ENCODE results near the gene CANX.

DNA sequence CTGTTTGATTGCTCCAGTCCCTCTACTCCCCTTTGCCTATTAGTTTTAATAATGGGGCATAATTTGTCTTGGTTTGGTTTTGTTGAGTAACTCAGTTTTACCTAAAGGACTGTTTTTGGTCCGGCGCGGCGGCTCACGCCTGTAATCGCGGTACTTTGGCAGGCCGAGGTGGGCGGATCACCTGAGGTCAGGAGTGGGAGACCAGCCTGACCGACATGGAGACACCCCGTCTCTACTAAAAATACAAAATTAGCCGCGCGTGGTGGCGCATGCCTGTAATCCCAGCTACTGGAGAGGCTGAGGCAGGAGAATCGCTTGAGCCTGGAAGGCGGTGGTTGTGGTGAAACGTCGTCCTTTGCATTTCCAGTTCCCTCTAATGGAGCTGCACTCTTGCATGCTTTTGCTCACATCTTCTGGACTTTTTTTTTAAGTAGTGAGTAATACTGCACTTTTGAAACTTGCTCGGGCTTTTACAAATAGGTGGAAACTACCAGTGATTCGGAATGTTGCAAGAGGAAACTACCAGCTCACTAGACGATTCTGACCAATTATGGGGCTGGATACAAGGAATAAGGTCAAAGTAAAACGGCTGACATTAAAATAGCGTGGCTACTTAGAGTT, 33.1 kb downstream of the CANX start:
- TF ChIP-seq EZH2 (IDR thresholded peaks at IDR 0.05; ENCODE audit: insufficient read depth, poor library complexity, severe bottlenecking): no peak
- no peak for TF ChIP-seq EZH2phosphoT487 (IDR thresholded peaks at IDR 0.05; ENCODE audit: insufficient read depth, low read depth)

Data from GM23248 (cell line).